Muscle of back (tissue), 11 donors: ENCODE measurements around the gene ZNF836. TPM values are rescaled to one million over a fixed set of nuclear protein-coding genes. Genes with fewer than 3 reads are reported as not detected.

Experiments used
- DNase-seq, 3 donors: peaks; one replicate each; pipeline versions ENCODE4 v3.0.0 to v3.0.0-alpha.2; 2013
- polyA plus RNA-seq, 10 donors: library from polyadenylated mRNA; unstranded; fragments of 120-200 nt; gene quantifications; one replicate each; pipeline ENCODE4 v1.2.1, GENCODE V29; 2013; ENCODE audit not compliant: insufficient read length in 10 of 10

The ZNF836 gene
- polyA plus RNA-seq, 10 donors, result 5.9 to 10.9 (median 8.6) TPM

DNA sequence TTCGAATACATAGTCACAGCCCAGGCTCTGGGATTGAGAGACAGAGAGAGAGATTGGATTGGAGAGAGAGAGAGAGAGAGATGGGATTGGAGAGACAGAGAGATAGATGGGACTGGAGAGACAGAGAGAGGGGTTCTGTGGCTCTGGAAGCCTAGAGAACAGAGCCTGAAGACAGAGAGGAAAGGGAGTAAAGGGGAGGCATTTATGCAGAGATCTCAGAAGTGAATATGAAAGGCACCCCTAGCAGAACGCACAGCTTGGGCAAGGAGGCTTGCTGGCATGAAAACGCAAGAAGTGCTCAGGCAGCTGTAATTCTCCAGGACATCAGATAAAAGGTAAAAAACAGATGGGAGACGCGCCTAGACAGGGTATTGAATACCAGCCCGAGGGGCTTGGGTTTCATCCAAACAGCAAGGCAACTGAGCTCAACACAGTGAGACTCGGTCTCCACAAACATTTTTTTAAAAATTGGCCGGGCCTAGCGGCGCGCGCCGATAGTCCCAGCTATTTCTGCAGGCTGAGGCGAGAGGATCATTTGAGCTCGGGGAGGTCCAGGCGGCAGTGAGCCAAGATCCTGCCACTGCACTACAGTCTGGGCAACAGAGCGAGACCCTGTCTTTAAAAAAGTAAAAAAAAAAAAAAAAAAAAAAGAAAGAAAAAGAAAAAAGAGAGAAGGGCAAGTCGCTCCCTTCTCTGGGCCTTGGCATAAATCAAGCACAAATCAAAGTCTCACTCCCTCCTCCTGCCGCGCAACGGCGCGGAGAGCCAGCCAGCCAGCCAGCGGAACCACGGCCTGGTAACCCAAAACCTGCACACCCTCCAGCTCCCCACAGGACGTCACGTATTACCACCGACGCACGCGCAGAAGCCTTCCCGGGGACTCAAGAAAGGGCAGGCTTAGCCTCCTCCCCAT is 17.7 kb upstream of the ZNF836 start:
- DNase-seq, result peak in 1 of 3 donors; percentile 87

DNA sequence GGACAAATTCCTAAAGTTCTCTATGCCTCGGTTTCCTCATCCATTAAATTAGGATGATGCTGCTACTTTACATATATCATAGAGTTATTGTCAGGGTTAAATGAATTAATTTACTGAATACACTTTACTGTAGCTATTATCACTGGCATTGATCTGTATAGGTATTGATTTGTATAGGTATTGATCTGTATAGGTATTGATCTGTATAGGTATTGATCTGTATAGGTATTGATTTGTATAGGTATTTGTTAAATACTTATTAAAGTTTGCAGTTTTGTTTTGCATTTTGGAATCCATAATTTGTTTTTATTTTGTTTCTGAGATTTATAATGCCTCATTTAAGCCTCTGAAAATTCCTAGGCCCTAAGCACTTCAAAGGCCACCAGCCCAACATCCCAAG is 16.0 kb upstream of the ZNF836 start:
- no peak for DNase-seq

- DNase-seq, result no peak
Measured at GRCh38 chr19:52176574-52176973, 5.2 kb upstream of the ZNF836 start.

DNA sequence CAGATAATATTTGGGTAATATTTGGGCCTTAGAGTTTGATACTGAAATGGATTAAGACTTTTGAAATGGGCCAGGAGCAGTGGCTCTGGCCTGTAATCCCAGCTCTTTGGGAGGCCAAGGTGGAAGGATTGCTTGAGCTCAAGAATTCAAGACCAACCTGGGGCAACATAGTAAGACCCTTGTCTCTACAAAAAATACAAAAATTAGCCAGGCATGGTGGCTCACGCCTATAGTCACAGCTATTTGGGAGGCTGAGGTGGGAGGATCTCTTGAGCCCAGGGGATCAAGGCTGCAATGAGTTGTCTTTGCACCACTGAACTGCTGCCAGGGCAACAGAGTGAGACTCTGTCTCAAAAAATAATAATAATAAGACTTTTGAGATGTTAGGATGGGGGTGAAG is 926 bp upstream of the ZNF836 start:
- DNase-seq, result no peak

DNA sequence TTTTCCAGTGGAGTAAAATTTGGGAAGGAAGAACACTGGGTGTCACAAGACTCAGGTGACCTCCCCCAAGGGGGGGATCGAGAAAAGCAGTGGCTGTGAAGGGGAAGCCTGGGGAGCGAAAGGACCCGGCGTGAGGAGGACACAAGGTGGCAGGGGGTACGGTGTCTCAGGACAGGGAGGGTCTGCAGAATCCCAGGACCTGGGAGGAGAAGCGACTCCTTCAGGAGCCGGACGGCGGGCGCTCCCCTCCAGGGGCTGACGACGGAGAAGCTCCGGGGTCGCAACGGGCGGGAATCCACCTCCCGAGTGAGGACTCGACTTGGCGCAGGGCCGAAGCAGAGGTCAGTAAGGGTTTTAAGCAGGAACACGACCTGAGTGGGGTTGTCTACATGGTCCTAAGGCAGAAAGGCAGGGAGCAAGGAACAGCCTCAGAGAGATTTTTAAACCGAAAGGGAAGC is 529 bp downstream of the ZNF836 start:
- no peak for DNase-seq

DNA sequence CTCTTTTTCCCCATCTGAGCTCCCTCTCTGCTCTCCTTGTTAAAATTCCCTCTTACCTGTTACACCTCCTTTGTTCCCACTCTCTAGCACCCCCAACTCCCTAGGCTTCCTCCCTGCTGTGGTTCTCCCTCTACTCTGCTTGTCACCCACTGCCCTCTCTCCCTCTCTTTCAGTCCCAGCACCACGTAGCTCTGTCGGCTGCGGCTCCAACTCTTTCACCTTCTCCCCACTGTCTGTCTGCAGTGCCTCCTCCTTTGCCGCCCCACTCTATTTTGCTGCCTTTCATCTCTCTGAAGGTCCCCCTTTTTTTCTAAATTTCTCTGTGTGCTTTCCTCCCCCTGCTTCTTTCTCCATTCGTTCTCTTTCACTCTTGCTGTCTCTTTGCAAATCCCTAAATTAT is 1.1 kb downstream of the ZNF836 start:
- peak in 1 of 3 donors; percentile 48 for DNase-seq

GRCh38 chr19:52155596-52156359 is 15.6 kb downstream of the ZNF836 start:
- no peak for DNase-seq

DNA sequence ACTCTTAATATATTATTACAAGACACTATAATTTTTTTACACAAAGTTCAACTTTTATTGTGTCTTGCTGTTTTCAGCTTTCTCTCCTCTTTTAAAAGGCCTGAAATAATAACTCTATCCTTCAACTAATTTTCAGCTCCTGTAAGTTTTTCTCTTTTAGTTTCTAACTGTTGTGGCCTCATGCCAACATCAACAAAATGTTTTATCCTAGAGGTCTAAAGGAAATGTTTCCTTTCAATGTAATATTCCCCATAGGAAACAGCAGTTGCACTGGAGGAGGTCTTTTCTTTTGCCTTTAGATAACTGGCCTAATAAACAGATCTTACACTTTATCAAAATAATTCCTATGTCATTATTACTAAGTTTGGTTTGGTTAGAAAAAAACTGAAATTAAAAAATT is 23.2 kb downstream of the ZNF836 start:
- DNase-seq, result no peak

DNA sequence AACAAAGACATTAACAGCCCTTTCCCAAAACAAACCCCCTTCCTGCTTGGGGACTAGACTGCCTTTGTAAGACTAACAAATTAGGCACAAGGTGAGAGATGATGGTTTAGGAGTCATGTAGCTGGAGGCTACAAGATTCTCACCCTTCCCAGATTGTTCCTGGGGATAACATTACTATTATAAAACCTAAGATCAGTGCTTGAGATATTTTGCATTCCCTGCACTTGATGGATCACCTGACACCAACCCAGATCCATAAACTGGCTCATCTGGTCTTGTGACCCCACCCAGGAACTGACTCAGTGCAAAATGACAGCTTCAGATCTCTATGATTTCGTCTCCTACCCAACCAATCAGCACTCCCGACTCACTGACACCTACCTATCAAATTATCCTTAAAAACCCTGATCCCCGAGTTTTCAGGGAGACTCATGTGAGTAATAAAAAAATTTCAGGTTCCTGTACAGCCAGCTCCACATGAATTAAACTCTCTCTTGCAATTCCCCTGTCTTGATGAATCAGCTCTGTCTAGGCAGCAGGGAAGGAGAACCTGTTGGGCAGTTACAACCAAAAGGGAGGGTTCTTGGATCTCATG is 29.3 kb downstream of the ZNF836 start:
- no peak for DNase-seq

- no peak for DNase-seq
Measured at GRCh38 chr19:52141203-52141602, 30.2 kb downstream of the ZNF836 start.

DNA sequence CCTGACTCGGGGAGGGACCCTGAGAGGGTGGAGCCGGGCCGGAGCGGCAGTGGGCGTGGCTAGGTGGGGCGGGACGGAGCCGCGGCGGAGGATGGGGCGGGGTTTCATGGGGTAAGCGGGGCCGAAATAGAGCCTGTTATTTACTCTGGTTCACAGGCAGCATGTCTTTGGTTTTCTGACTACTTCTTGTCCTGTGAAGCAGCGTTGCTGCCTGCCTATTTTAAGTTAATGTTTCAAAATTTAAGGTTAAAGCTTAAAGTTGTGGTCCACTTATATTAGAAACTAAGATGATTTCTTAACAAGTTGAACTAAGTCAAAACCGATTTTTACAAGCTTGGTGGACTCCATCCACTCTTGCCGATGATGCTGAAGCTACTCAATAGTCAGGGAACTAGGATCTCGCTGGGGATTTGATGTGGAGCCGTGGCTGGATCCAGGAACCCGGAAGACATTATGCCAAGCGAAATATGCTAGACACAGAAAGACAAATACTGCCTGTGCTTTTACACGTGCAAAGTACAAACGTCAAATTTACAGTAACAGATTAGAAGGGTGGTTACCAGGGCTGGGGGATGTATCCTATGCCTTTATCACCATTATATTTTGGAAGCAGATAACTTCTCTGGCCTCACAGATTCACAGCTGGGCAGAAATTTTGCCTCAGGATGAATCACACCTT is 31.2 kb downstream of the ZNF836 start:
- DNase-seq, result no peak

- DNase-seq, result peak; percentile 96 to 98 (median 96)
Measured at GRCh38 chr19:52139252-52140031, 32.0 kb downstream of the ZNF836 start, which contains the start of gene ZNF616. TSS of gene ZNF616 (minus strand) at chr19:52139938. CDS start at chr19:52130512, 9,426 bp downstream.

- no peak for DNase-seq
Measured at GRCh38 chr19:52138983-52139251, 32.5 kb downstream of the ZNF836 start.

DNA sequence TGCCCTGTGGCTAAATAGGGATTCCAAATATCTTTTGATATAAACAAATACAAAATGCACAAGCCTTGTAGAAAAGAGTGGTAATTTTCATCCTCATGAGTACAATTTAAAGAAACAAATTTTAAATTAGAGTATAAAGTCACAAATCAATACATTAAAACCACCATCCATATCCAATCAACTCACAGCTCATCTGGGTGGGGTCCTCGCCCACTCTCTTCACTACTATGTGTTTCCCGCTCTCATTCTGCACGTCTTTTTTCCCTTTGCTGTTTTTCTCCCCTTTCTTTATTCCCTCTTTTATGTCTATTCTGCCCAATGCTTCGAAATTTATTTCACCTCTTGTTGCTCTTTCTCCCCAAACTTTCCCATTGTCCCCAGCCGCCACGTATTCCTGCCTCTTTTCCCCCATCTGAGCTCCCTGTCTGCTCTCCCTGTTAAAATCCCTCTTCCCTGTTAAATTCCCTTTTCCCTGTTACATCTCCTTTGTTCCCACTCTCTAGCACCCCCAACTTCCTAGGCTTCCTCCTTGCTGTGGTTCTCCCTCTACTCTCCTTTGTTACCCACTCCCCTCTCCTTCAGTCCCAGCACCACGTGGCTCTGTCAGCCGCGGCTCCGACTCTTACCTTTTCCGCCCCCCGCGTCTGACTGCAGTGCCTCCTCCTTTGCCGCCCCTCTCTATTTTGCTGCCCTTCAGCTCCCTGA is 33.0 kb downstream of the ZNF836 start:
- peak in 2 of 3 donors; percentile 22 to 42 for DNase-seq

DNA sequence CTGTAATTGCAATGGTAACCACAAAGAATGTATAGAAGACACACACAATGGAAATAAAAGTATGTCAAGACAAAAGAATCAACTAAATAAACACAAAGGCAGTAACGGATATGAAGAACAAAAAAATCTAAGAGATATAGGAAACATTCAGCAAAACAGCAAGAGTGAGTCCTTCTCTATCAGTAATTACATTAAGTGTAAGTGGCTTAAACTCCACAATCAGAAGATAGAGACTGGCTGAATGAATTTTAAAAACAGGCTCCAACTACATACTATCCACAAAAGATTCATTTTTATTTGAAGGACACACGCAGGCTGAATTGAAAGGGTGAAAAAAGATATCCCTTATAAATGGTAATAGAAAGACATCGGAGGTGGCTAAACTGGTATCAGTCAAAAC is 51.1 kb downstream of the ZNF836 start:
- DNase-seq, result no peak

DNA sequence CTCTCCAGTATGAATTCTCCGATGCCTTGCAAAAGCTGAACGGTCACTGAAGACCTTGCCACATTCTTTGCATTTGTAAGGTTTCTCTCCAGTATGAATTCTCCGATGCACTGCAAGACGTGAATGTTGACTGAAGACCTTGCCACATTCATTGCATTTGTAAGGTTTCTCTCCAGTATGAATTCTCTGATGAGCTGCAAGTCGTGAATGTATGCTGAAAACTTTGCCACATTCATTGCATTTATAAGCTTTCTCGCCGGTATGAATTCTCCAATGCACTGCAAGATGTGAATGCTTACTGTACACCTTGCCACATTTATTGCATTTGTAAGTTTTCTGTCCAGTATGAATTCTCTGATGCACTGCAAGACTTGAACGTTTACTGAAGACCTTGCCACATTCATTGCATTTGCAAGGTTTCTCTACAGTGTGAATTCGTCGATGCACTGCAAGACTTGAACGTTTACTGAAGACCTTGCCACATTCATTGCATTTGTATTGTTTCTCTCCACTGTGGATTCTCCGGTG is 55.8 kb downstream of the ZNF836 start:
- DNase-seq, result no peak

DNA sequence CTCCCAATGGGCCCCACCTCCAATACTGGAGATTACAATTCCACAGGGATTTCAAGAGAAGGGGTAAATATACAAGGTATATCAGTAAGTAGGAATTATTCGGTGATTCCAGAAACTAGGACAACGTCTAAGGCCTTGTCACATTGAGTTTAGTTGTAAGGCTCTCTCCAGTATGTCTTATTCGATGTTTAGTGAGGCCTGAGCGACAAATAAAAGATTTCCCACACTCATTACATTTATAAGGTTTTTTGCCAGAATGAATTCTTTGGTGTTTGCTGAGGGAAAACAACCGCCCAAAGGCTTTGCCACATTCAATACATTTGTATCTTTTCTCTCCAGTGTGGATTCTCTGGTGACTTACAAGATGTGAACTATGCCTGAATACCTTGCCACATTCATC is 56.7 kb downstream of the ZNF836 start:
- DNase-seq, result no peak

DNA sequence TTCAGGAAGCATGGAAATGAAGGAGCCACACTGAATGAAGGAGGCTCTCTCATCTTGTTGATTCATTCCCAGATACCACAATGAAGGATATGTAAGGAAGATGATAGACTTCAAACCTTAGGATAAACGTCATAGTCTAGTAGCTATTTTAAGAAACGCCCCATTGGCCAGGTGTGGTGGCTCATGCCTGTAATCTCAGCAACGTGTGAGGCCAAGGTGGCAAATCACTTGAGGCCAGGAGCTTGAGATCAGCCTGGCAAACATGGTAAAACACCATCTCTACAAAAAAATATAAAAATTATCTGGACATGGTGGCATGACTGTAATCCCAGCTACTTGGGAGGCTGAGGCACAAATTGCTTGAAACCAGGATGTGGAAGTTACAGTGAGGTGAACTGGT is 58.8 kb downstream of the ZNF836 start:
- DNase-seq, result no peak

- DNase-seq, result no peak
Measured at GRCh38 chr19:52110780-52111179, 60.6 kb downstream of the ZNF836 start.
